ELF-1 (cell line): Measurements from ENCODE around the gene DNAH17.

ENCODE experiments used
- DNase-seq: peaks from one replicate; pipeline ENCODE4 v3.0.0-alpha.2; 2016; ENCODE audit warnings: low read depth, low spot score

The DNAH17 gene

GRCh38 chr17:78415821-78416711 is 161.1 kb downstream of the DNAH17 start:
- DNase-seq, result peak; percentile 47

- DNase-seq, result no peak
These were observed 162.7 kb downstream of the DNAH17 start for GRCh38 chr17:78414178-78415162.

GRCh38 chr17:78412403-78412802 is 164.8 kb downstream of the DNAH17 start:
- no peak for DNase-seq

- DNase-seq, result peak; percentile 75
These were observed 165.8 kb downstream of the DNAH17 start for GRCh38 chr17:78411241-78411857.

GRCh38 chr17:78409191-78409928 is 167.8 kb downstream of the DNAH17 start:
- no peak for DNase-seq

GRCh38 chr17:78408476-78409050 is 168.6 kb downstream of the DNAH17 start:
- DNase-seq, result no peak

GRCh38 chr17:78407387-78408000 is 169.7 kb downstream of the DNAH17 start:
- DNase-seq, result no peak

GRCh38 chr17:78406920-78407319 is 170.3 kb downstream of the DNAH17 start:
- no peak for DNase-seq

GRCh38 chr17:78406396-78406795 is 170.8 kb downstream of the DNAH17 start:
- DNase-seq, result no peak

GRCh38 chr17:78403822-78404221 is 173.4 kb downstream of the DNAH17 start:
- no peak for DNase-seq

GRCh38 chr17:78401891-78402290 is 175.3 kb downstream of the DNAH17 start:
- no peak for DNase-seq

GRCh38 chr17:78401246-78401645 is 175.9 kb downstream of the DNAH17 start:
- DNase-seq, result peak; percentile 40

GRCh38 chr17:78400581-78401240 is 176.5 kb downstream of the DNAH17 start:
- no peak for DNase-seq

GRCh38 chr17:78399693-78400144 is 177.5 kb downstream of the DNAH17 start:
- no peak for DNase-seq

- DNase-seq, result no peak
These were observed 178.0 kb downstream of the DNAH17 start for GRCh38 chr17:78399028-78399692.

- no peak for DNase-seq
These were observed 178.8 kb downstream of the DNAH17 start for GRCh38 chr17:78398390-78398789.

GRCh38 chr17:78397681-78398101 is 179.5 kb downstream of the DNAH17 start:
- DNase-seq, result no peak

- no peak for DNase-seq
These were observed 180.5 kb downstream of the DNAH17 start for GRCh38 chr17:78396441-78397337.
